T-helper 22 cell (primary cell): ENCODE data around the gene ADAMTSL1.

Experiments used
- DNase-seq: peaks from one replicate; pipeline ENCODE4 v3.0.0-alpha.2; 2020; ENCODE audit warnings: low read depth

ADAMTSL1 gene

DNA sequence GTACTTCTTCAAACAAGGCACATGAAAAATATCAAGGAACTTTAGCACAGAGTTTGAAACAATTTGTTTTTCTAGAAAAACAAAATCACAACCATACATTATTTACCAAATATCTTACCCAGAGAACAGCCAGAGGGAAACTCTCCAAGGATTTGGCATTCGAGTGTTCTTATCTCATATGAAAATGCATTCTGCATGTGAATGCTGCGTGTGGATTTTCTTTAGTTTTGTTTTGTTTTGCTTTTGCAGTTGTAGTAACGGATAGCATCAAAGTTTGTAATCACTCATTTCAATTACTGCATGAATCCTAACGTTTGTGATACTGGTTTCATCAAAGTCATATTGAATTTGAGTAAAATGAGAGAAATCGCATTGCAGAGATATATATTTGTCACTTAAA lies 28.0 kb downstream of the ADAMTSL1 start:
- no peak for DNase-seq

DNA sequence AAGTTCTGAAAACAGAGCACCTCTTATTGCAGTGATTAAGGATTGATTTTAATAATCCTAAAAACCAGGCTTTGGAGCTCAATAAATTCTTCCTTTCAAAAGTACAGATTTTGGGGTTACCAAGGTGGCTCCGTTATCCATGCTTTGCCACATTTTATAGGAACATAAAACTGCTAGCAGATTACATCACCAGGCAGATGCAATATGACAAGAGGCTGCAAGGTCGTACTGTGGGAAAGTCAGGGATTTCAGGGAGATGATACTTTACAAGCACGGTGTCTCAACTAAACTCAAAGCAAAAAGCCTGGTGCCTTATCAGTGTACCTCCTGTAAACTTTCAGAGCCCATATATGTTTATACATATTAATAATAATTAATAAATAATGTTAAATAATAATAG lies 28.6 kb downstream of the ADAMTSL1 start:
- no peak for DNase-seq

- DNase-seq, result no peak
Measured at GRCh38 chr9:18504707-18505106, 30.8 kb downstream of the ADAMTSL1 start.

GRCh38 chr9:18507151-18507550 lies 33.2 kb downstream of the ADAMTSL1 start:
- DNase-seq, result no peak

GRCh38 chr9:18516514-18516913 lies 42.6 kb downstream of the ADAMTSL1 start:
- DNase-seq, result no peak

DNA sequence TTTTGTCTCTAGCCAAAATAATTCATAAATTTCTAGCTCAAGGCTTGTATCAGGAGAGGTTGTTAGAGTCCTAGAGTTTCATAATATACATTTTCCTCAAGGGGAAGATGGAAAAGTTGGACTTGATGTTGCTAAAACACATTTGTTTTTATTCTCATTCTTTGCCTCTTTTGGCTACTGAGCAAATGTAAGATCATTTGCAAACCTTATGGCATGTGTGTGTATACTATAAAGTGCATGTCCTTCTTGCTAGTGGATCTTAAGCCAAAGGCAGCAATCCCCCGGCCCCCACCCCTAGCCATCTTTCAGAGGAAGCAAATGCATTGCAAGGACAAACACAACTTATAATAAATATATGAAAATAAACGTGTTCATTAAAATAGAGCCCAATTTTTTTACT lies 43.0 kb downstream of the ADAMTSL1 start:
- DNase-seq, result no peak

GRCh38 chr9:18520416-18521047 lies 46.6 kb downstream of the ADAMTSL1 start:
- no peak for DNase-seq

DNA sequence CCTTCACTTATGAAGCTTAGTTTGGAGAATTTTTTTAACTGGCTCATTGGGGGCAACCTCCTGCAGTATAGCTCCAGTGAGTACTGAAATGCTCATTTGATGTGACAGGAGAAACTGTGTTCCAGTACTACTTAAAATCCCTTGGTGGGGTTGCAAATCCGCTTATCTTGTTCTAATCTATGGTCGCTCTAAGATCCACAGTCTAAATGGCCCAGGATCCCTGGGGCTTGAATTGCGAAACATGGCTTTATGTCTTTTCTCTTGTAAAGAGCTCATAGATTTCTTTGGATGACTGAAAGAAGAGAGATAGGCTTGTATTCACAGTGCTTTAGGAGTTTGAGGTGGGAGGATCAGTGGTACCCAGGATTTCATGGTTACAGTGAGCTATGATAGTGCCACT lies 52.7 kb downstream of the ADAMTSL1 start:
- DNase-seq, result no peak

- no peak for DNase-seq
Measured at GRCh38 chr9:18531136-18532065, 57.4 kb downstream of the ADAMTSL1 start.

DNA sequence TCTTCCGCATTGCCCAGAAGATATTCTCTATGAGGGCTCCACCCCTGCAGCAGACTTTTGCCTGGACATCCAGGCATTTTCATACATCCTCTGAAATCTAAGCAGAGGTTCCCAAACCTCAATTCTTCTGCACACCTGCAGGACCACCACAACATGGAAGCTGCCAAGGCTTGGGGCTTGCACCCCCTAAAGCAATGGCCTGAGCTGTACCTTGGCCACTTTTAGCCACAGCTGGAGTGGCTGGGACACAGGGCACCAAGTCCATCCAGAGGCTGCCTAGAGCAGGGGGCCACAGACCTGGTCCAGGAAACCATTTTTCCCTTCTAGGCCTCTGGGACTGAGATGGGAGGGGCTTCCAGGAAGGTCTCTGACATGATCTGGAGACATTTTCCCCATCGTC lies 60.7 kb downstream of the ADAMTSL1 start:
- DNase-seq, result no peak

GRCh38 chr9:18536554-18536953 lies 62.6 kb downstream of the ADAMTSL1 start:
- no peak for DNase-seq

- no peak for DNase-seq
Measured at GRCh38 chr9:18539203-18539693, 65.3 kb downstream of the ADAMTSL1 start.

DNA sequence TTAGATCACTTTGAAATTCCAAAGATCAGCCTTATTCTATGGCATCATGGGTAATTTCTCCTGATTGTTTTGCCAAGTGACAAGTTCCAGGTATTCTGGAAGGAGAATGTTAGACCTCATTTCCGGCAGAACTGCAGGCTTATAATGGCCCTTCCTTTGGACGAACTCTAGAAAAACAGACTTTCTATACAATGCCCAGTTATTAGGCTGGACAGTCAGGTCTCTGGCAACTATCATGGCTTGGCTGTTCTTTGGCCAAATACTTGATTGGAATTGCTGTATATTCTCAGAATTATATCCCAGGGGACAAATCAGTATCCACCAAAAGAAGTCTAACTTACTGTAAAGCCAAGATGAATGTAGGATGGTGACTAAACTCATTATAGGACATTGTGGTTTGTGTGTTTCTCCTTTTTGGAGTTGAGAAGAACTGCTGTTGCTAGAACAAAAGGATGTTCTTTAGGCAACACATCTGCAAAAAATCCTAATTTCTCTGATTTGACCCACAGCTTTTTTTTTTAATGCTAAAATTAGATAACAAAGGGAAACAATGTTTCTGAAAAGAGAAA lies 69.0 kb downstream of the ADAMTSL1 start:
- no peak for DNase-seq

GRCh38 chr9:18543406-18544192 lies 69.6 kb downstream of the ADAMTSL1 start:
- DNase-seq, result no peak

GRCh38 chr9:18544456-18544855 lies 70.5 kb downstream of the ADAMTSL1 start:
- no peak for DNase-seq

- DNase-seq, result no peak
Measured at GRCh38 chr9:18545636-18546360, 71.8 kb downstream of the ADAMTSL1 start.

GRCh38 chr9:18548456-18548855 lies 74.5 kb downstream of the ADAMTSL1 start:
- DNase-seq, result no peak

DNA sequence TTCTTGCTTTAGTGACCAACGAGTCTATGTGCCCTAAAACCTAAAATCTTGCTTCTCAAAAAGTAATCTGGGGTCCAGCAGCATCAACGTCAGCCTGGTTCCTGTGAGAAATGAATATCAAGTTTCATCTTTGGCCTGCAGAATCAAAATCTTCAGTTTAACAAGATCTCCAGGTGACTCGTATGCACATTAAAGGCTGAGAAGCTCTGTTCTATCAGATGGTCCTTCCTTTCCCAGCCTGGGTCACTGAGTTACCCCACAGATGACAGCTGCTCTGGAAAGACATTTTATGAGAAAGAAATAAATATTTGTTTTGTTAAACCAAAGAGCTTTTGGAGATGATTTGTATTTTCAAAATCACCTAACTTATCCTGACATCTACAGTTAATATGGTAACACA lies 75.8 kb downstream of the ADAMTSL1 start:
- no peak for DNase-seq

GRCh38 chr9:18550286-18550685 lies 76.3 kb downstream of the ADAMTSL1 start:
- no peak for DNase-seq

- DNase-seq, result no peak
Measured at GRCh38 chr9:18554244-18554643, 80.3 kb downstream of the ADAMTSL1 start.

- DNase-seq, result no peak
Measured at GRCh38 chr9:18555105-18555883, 81.3 kb downstream of the ADAMTSL1 start.
